Hematopoietic multipotent progenitor cell treated with erythropoietin and hydrocortisone succinate and interleukin-3 and kit ligand, for 15 days (in vitro differentiated cells): ENCODE data around the gene CPLANE2.
"Not testable (repeated sequence)": the region's sequence is repeated elsewhere in the genome, so short reads cannot be mapped to it uniquely, and the experiment has no call there.

Source experiments
- DNase-seq: peaks from one replicate; pipeline ENCODE4 v3.0.0-alpha.2; 2015; ENCODE audit warnings: low spot score

CPLANE2 gene, protein sequence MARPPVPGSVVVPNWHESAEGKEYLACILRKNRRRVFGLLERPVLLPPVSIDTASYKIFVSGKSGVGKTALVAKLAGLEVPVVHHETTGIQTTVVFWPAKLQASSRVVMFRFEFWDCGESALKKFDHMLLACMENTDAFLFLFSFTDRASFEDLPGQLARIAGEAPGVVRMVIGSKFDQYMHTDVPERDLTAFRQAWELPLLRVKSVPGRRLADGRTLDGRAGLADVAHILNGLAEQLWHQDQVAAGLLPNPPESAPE

DNA sequence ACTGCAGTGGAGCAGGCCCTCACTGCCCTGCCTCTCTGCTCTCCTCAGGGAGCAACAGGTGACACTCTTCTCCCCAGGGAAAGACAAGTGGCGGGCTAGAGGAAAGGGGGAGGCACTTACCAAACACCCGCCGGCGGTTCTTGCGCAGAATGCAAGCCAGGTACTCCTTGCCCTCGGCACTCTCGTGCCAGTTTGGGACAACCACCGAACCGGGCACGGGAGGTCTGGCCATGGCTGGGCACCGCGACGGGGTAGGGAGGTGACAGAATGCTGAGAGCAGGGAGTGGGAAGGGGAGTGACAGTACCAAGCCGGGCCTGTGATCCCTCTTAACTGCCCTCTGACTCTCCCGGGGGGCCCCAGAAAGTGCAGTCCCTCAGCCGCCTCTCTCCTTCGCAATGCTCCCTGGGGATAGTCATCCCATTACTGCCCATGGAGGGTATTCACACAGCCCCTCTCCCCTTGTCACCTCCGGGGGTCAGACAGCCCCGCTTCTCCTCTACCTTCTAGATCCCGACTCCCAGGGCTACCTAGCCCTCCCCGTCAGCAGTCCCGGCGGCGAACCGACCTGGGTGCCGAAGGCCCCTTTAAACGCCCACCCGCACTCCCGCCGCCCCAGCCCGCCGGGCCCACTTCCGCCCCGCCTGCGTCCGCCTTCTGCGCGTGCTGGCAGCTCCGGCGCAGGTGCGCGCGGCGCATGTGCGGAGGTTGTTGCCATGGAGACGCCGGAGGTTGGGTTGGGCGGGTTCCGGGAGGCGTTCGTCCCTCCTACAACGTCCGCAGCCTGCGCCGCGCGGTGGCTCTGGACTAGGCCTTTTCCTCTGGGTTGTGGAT, at the start of gene CPLANE2:
TSS of gene CPLANE2 (minus strand) at position 673 of the 832 bp plus-strand sequence. CDS start at position 232, 441 bp downstream.
- peak; percentile 95 for DNase-seq

DNA sequence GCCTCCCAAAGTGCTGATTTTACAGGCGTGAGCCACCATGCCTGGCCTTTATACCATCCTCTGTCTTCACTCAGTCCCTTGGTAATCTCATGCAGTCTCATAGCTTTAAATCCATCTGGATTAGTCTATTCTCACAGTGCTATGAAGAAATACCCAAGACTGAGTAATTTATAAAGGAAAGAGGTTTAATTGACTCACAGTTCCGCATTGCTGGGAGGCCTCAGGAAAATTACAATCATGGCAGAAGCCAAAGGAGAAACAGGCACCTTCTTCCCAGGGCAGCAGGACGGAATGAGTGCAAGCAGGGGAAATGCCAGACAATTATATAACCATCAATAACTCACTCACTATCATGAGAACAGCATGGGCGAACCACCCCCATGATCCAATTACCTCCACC, 49.1 kb upstream of the CPLANE2 start:
- DNase-seq = no peak

DNA sequence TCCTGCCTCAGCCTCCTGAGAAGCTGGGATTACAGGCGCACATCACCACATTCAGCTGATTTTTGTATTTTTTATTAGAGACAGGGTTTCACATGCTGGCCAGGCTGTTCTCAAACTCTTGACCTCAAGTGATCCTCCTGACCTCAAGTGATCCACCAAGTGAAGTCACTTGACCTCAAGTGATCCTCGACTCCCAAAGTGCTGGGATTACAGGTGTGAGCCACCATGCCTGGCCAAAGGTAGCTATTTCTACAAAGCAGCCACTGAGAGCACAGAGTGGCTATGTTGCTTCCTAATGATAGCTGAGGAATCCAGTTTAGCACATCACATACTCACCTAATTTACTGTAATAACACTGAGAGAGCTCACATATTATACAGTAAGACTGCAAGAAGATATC, 44.8 kb upstream of the CPLANE2 start:
- DNase-seq = no peak

DNA sequence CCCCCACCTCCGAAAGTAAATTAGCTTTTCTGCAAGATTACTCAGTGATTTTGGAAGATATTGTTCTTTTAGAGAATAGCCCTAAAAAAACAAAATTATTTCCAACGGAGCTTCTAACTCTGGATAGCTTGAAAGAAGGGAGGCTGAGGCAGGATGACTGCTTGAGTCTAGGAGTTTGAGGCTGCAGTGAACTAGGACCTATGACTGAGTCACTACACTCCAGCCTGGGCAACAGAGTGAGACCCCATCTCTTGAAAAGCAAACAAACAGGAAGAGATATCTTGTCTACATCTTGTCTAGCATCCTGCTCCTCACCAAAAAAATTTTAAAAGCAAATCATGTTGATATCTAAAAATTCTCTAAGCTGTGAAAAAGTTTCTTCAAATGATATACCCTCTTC, 42.2 kb upstream of the CPLANE2 start:
- no peak for DNase-seq

DNA sequence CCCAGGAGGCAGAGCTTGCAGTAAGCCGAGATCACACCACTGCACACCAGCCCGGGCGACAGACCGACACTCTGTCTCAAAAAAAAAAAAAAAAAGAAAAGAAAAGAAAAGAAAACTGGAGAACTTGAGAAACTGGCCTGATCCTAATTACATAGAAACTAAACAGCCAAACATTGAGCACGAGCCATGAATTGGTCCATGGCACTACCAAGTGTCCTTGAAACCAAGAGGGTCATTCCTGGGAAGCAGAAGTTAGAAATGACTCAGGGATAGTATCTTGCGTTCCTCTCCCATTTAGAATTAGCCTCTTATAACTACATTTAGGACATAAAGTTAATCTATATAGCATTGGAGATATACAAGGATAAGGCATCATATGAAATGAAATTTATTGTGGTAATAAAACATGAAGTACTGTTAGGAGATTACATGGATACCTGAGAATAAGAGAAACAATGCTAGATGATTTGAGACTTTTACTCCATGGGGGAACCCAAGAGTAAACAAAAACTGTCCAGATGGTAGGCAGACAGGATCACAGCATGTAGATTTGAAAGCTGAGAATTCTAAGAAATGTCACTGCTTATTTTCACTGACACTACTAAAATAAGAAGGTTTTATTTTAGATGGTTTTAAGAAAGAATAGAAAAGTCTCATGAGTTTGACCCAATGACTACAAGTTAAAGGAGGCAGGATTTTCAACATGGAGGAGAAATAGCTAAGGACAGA, 39.5 kb upstream of the CPLANE2 start:
- no peak for DNase-seq

DNA sequence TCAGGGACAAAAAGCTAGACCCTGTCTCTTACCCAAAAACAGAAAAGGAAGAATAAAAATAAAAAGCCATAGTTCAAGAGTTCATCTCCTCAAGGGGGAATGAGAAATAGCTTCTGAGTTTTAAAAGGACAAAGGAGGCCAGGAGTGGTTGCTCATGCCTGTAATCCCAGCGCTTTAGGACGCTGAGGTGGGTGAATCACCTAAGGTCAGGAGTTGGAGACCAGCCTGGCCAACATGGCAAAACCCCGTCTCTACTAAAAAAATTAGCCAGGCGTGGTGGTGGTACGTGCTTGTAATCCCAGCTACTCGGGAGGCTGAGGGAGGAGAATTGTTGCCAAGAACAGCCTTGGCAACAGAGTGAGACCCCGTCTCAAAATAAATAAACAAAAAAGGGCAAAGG, 38.6 kb upstream of the CPLANE2 start:
- DNase-seq = no peak

DNA sequence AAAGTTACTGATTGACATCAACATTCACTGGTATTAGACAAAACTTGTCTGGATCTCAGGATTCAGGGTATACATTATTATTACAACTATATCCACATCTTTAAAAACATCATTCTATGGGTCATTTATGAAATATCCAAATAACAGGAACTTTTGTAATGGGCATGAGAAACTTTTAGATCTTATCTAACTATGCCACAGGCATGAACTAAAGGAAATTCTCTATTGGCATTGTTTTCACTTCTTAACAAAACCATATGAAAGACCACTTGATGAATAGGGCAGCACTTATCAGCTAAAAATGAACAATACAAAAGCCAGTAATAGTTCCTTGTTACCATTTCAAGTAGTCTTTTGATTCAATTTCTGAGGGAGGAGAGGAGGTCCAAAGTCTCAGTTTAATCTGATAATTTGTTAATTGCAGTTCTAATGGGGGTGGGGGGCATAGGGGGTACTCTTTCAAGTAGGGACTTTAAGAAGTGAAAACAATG, 30.8 kb upstream of the CPLANE2 start:
- no peak for DNase-seq

DNA sequence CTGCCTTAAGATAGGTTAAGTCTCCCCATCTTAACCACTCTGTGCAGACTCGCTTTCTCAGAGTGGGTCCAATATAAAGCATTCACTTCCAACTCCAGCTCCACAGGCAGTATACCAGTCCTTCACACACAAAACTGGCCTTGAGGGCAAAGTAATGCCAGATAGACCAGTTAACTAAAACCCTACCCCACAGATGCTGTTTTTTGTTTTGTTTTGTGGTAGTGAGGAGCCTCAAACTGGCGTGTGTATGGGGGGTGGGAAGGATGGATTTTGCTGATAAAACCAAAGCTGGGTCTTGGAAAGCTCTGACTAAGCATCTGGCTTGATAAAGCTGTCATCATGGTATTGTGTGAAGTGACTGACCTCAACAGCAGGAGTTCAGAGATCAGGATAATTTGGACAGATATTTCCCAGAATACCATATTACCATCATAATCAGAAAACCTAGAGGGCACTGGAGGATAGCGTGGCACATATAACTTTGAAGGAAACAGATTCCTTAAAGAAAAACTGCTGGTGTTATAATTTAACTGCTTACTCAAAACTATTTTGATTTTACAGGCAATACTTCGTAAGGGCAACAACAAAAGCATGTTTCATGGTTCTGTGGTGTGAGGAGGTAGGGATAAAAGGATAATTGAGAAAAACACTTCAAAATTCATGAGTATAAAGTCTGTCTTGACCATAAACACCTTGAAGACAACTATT, 29.6 kb upstream of the CPLANE2 start:
- no peak for DNase-seq

DNA sequence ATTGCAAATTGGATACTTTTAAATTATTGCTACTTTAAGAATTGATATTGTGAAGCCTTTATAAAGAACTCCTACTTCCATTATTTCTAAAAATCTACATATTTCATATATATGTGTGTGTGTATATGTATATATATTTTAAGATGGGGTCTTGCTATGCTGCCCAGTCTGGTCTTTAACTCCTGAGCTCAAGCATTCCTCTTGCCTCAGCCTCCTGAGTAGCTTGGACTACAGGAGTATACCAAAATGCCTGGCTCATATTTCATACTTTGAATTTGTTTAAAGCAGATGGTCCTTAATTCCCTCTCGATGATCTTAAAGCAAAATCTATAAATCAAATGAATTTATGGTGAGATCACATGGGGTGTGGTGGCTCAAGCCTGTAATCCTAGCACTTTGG, 25.1 kb upstream of the CPLANE2 start:
- DNase-seq = no peak

DNA sequence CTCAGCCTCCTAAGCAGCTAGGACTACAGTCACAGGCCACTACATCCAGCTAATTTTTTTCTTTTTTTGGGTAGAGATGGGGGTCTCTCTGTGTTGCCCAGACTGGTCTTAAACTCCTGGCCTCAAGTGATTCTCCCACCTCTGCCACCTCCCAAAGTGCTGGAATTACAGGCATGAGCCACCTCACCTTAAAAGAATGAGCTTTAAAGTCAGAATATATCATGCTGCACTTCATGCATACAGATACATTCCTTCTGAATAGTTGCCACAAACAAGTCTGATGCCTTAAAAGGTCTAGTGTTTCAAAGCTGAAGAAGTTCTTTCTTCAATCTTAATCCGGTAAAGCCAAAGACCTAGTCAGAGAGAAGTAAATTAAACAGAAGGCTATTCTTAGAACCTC, 23.8 kb upstream of the CPLANE2 start:
- DNase-seq = no peak

DNA sequence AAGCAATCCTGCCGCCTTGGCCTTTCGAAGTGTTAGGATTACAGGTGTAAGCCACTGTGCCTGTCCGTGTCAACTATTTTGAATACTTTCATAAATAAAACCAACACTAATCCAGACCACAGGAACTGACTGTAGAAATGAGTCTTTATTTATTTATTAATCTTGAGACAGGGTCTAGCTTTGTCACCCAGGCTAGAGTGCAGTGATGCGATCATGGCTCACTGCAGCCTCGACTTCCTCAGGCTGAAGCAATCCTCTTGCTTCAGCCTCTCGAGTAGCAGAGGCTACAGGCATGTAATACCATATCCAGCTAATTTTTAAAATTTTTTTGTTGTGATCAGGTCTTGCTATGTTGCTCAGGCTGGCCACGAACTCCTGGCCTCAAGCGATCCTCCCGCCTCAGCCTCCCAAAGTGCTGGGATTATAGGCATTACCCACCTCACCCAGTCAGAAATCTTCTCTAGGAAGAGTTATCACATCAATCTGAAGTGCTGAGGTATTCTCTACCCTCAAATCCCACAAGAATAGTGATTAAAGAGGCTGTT, 21.7 kb upstream of the CPLANE2 start:
- no peak for DNase-seq

DNA sequence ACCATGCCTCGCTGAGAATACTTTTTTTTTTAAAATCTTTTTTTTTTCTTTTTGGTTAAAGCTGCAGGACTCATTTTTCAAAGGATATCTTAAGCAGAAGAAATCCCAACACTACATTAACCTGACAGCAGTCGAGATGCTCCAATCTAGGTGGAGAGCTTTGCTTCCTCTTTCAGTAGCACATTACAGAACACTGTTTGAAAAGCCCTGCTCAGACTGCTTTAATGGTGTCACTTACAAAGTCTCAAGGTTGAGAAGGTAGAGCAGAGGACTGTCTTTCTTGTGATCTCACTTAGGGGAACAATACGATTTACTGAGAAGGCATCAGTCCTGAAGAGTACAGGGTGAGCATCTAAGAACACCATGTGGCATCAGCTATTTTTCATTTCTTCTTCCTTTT, 21.0 kb upstream of the CPLANE2 start:
- DNase-seq = no peak

DNA sequence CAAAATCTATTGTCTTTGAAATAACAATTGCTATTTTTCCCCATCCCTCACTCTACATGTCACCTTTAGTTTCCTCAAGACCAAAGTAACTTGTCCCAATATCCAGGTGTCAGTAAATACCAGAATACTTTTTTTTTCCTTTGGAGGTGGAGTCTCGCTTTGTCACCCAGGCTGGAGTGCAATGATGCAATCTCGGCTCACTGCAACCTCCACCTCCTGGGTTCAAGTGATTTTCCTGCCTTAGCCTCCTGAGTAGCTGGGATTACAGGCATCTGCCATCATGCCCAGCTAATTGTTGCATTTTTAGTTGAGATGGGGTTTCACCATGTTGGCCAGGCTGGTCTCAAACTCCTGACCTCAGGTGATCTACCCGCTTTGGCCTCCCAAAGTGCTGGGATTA, 20.6 kb upstream of the CPLANE2 start:
- DNase-seq = not testable (repeated sequence)

DNA sequence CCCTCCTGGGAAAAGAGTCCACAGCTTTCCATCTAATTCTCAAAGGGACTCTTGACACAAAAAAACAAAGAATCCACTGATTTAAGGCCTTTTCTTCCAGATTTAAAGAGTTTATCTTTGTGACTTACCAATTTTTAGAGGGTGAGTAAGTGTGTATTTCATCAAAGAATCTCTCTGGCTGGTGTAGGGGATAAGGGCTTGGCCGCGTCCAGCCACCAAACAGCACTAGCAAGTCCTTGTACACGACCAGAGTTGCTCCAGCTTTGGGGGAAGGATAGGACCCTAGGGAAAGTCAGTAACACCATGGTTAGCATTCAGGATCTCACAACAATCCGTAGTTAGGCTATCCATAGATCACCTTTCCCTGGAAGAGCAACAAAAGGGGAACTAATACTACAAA, 19.5 kb upstream of the CPLANE2 start:
- no peak for DNase-seq

DNA sequence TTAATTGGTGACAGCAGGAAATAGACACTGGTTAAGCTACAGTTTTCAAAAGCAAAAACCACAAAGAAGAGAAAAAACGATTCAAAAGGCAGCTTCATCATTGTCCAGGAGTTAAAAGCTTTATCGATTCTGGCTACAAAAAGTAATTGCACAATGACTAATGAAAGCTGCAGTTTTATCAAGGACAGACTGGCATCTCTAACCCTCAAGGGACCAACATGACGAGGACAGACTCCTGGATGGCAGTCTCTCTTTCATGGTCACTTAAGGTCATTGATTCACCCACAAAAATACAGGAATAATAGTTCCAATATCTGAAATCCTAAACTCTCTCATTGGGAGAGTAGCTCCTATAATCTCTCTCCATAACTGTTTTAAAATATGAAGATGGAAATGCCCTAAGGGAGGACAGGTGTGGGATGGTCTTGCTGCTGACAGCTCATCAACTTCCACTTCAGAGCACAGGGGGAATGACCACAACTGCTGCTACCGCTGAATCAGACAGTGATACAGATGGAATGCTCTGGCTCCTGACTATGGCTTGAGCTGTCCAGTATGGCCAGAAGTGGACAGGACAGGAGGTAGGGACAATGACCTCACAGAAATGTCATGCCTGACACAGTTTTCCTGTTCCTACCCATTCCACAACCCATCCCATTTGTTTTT, 17.4 kb upstream of the CPLANE2 start:
- DNase-seq = no peak

DNA sequence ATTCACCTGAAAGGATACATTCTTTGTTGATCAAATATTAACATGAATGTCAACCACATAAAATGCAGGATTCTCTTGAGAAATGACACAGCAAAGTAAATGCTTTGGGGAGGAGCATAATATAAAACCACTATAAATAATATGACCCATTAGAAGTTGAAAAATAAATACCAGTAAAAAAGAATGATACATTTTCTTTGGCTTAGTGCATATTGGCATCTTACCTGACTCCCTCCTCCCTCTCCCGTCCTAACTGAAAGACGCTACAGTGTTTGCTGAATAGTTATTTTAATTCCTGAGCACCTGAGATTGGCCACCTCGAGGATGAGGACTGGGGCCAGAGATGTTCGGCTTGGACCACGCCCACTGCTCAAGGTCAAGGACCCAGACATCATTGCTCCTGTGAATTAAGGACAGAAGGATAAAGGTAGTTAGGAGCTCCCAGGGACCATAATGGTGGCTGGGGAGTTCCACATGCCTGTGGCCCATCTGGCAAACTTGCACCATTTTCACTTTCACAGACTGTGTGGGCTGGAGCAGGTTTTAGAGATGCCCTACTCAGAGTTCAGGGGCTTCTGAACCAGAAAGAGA, 16.4 kb upstream of the CPLANE2 start:
- DNase-seq = no peak

DNA sequence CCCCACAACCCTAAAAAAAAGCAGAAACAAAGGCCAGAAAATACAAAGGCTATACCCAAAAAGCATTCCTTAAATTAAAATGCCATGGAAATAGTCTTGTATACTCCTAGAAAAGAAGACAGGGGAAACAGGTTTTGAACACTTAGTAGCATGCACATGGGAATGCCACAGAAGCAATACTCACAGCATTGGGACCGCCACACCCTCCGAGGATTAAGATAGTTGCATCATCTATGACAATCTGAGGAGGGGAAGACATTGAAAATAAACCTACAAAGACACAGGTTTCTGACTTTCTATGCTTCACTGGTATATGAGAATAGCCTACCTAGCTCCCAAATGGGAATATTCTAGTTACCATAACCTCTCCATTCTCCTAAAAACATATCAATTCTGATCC, 15.9 kb upstream of the CPLANE2 start:
- no peak for DNase-seq

DNA sequence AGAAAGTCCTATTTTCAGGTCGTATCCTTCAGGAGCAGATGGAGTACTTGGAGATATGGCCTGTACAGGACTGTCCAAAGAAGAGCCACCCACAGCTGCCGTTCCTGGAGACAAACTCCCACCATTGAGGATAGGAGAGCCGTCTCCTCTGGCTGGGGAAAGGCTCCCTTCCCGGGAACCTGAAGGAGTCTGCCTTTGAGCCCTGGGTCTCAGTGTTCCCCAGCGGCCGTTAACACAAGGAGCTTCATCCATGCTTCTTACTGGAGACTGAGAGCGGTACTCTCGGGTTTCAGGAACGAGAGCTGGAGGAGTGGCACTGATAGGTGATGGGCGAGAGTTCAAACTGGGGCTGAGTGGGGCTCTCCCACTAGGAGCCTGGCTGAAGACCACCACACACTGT, 14.4 kb upstream of the CPLANE2 start:
- DNase-seq = no peak

DNA sequence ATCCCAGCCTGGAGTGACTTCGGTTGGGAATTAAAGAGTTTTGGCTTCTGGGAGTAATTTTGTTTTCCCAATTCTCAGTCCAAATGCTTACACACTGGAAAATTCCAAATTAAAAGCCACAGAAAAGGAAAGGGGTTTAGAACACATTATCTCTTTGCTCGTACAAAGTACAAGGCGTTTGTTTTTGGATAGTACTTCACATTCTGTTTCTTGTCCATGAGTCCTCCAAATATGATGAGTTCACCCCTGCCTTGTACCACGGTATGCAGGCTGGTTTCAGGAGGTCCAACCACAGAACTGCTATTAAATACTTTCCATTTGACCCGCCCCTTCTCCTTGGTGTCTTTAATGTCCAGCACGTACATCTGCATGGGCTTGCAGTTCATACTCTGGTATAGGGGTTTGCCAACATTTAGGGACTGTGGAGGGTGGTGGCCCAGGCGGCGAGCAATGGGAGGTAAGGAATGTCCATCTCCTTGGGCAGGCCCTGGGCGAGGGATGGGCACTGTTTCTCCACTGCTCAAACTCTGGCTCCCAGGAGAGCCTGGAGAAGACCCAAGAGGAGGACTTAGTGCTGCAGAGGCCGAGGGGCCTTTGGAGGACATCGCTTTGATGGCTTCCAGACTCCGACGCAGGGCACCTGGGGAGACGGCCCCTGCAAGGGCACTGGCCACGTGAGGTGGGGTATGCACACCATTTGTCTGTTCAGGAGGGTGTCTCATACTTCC, 13.7 kb upstream of the CPLANE2 start:
- DNase-seq = no peak

DNA sequence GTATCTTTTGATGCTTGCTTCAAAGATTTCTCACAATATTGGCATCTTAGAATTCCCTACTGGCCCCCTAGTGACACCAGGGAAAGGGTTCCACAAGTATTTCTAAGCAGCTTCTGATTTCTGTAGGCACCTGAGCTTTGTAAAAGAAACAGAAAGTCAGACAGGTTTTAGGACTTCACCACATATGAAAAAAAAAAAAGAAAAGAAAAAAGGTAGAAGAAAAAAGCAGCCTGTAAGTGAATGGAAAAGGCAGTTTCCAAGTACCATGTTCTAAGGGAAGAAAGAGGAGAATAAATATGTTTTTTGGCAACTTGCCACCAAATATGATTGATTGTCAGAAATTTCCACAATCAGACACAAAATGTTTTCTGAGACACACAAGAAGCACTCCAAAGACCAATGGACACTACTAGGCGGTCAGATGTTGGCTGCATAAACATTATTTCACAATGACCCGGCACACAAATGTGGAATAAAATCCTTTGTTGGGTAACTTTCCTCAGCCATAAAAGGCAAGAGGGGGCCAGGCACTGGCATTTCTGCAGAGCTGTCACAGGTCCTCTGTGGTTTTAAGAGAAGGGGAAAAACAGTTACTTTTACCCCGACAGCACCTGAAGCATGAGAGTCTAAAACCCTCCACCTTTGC, 12.7 kb upstream of the CPLANE2 start:
- peak; percentile 57 for DNase-seq
